NCI-H2196 (cell line): ENCODE data around the gene LIPK.
"Not testable (repeated sequence)": the region's sequence is repeated elsewhere in the genome, so short reads cannot be mapped to it uniquely, and the experiment has no call there.

ENCODE experiments used
- DNase-seq: peaks from one replicate; lab custom pipeline; 2025; ENCODE audit not compliant: unreplicated experiment; lab: John Stamatoyannopoulos, UW

Gene LIPK

GRCh38 chr10:88715517-88715916 is 9.5 kb downstream of the LIPK start:
- no peak for DNase-seq

- DNase-seq: no peak
Measured at GRCh38 chr10:88721392-88721791, 15.3 kb downstream of the LIPK start.

- DNase-seq: no peak
Measured at GRCh38 chr10:88725798-88726197, 19.7 kb downstream of the LIPK start.

GRCh38 chr10:88728107-88728763 is 22.2 kb downstream of the LIPK start:
- no peak for DNase-seq

GRCh38 chr10:88730864-88731263 is 24.8 kb downstream of the LIPK start:
- no peak for DNase-seq

GRCh38 chr10:88731296-88731695 is 25.2 kb downstream of the LIPK start:
- no peak for DNase-seq

- no peak for DNase-seq
Measured at GRCh38 chr10:88733215-88733614, 27.2 kb downstream of the LIPK start.

GRCh38 chr10:88735661-88736060 is 29.6 kb downstream of the LIPK start:
- no peak for DNase-seq

GRCh38 chr10:88741921-88742320 is 35.9 kb downstream of the LIPK start:
- DNase-seq: not testable (repeated sequence)

GRCh38 chr10:88742448-88742847 is 36.4 kb downstream of the LIPK start:
- no peak for DNase-seq

GRCh38 chr10:88744002-88744401 is 38.0 kb downstream of the LIPK start:
- DNase-seq: no peak

GRCh38 chr10:88745633-88746032 is 39.6 kb downstream of the LIPK start:
- no peak for DNase-seq

GRCh38 chr10:88754287-88754686 is 48.2 kb downstream of the LIPK start:
- no peak for DNase-seq

GRCh38 chr10:88755753-88756152 is 49.7 kb downstream of the LIPK start:
- no peak for DNase-seq

GRCh38 chr10:88756660-88757059 is 50.6 kb downstream of the LIPK start:
- DNase-seq: no peak

GRCh38 chr10:88759366-88760101 is 53.5 kb downstream of the LIPK start, which contains the start of gene LIPN:
Gene LIPN (plus strand): TSS chr10:88760020. CDS start chr10:88761406, 1,386 bp downstream.
- DNase-seq: no peak

- no peak for DNase-seq
Measured at GRCh38 chr10:88762906-88763305, 56.9 kb downstream of the LIPK start.

- DNase-seq: no peak
Measured at GRCh38 chr10:88763441-88763840, 57.4 kb downstream of the LIPK start.

- DNase-seq: no peak
Measured at GRCh38 chr10:88764110-88764509, 58.1 kb downstream of the LIPK start.

GRCh38 chr10:88765816-88766215 is 59.8 kb downstream of the LIPK start:
- DNase-seq: no peak

GRCh38 chr10:88769384-88769783 is 63.3 kb downstream of the LIPK start:
- DNase-seq: no peak

GRCh38 chr10:88781206-88781605 is 75.2 kb downstream of the LIPK start:
- DNase-seq: no peak

- no peak for DNase-seq
Measured at GRCh38 chr10:88782222-88782621, 76.2 kb downstream of the LIPK start.
